Spleen (tissue), 11 donors: Measurements from ENCODE around the gene TBC1D12. TPM values are rescaled to one million over a fixed set of nuclear protein-coding genes. Genes with fewer than 3 reads are reported as not detected.
A peak's percentile ranks its signal among the peaks of the same experiment; 100 is the strongest.

Source experiments
- DNase-seq: peaks from one replicate; pipeline ENCODE4 v3.0.0-alpha.2; 2020
- H3K27ac ChIP-seq, 8 donors: fragments of 200-600 bp; sonication (generic) in 7 of 8; 1 replicate in 4 of 8; 2 replicates in 4 of 8; pipeline versions ENCODE4 v1.5.0 to v1.8.0; 2016 to 2021; ENCODE audit warnings: inconsistent platforms in 4 of 8, mild to moderate bottlenecking in 4 of 8, moderate library complexity in 1 of 8
- H3K27me3 ChIP-seq, 7 donors: fragments of 200-600 bp; sonication (generic) in 6 of 7; replicated peaks in 1 of 7; 1 replicate in 4 of 7; 2 replicates in 3 of 7; pipeline versions ENCODE4 v1.5.0 to v1.8.0; 2016 to 2021; ENCODE audit warnings: inconsistent platforms in 3 of 7, mild to moderate bottlenecking in 1 of 7
- H3K36me3 ChIP-seq, 6 donors: fragments of 200-600 bp; sonication (generic) in 5 of 6; 1 replicate in 4 of 6; 2 replicates in 2 of 6; pipeline versions ENCODE4 v1.5.0 to v1.8.0; 2016 to 2021; ENCODE audit warnings: inconsistent platforms in 2 of 6
- H3K4me1 ChIP-seq, 6 donors: fragments of 200-600 bp; sonication (generic) in 5 of 6; 1 replicate in 3 of 6; 2 replicates in 3 of 6; pipeline versions ENCODE4 v1.5.0 to v1.8.0; 2016 to 2021; ENCODE audit warnings: inconsistent platforms in 3 of 6
- H3K4me3 ChIP-seq, 8 donors: fragments of 200-600 bp; sonication (generic) in 7 of 8; 1 replicate in 4 of 8; 2 replicates in 4 of 8; pipeline versions ENCODE4 v1.5.0 to v1.8.0; 2016 to 2021; ENCODE audit warnings: inconsistent platforms in 4 of 8, mild to moderate bottlenecking in 4 of 8, moderate library complexity in 2 of 8
- H3K9me3 ChIP-seq, 8 donors: fragments of 200-600 bp; sonication (generic) in 7 of 8; 1 replicate in 4 of 8; 2 replicates in 4 of 8; pipeline versions ENCODE4 v1.5.0 to v1.8.0; 2016 to 2021; ENCODE audit warnings: inconsistent platforms in 4 of 8
- POLR2A ChIP-seq, 3 donors: fragments of 450-650 bp; IDR thresholded peaks; one replicate each; pipeline ENCODE4 v1.5.1; 2017; ENCODE audit warnings: antibody characterized with exemption in 3 of 3, mild to moderate bottlenecking in 1 of 3
- POLR2AphosphoS5 ChIP-seq, 3 donors: sonication (generic); formaldehyde crosslinking; IDR thresholded peaks; one replicate each; pipeline ENCODE4 v1.5.1; 2017; ENCODE audit warnings: antibody characterized with exemption in 3 of 3
- WGBS, 5 donors: extraction: QIAGEN DNeasy Blood & Tissue Kit in 3 of 5; methylation state at CpG; one replicate each; pipeline versions ENCODE4 v1.1.5 to v1.1.7; 2013 to 2018; 5-methylcytosine and 5-hydroxymethylcytosine counted together
- intact Hi-C: fragments of 100-400 bp; cut with DNase I; formaldehyde crosslinking; loops from one replicate; pipeline ENCODE4 v1.15.0; 2023; ENCODE audit warnings: low total_unique reads
- polyA plus RNA-seq, 3 donors: library from polyadenylated mRNA; stranded (reverse); fragments of 200-250 nt; gene quantifications; one replicate each; pipeline ENCODE4 v1.2.1, GENCODE V29; 2013
- total RNA-seq, 7 donors: library from RNA; depleted of rRNA in 3 of 7; stranded (reverse); fragments of >200 nt in 3 of 7; fragmentation: NEBNext Ultra II Directional in 4 of 7; extraction: Animal tissue kit (Norgen Biotek cat#: 25700) in 4 of 7; gene quantifications; one replicate each; pipeline versions ENCODE4 v1.1.0 to v1.2.1, GENCODE V29; 2016 to 2021
- TF ChIP-seq, protein P1 (sequence below), 11 experiments: fragments of 200-600 bp in 7 of 11; fragments of 450-650 bp in 4 of 11; sonication (generic) in 4 of 11; IDR thresholded peaks in 8 of 11; conservative IDR thresholded peaks in 3 of 11; 1 replicate in 7 of 11; 2 replicates in 4 of 11; pipeline versions ENCODE4 v1.4.0 to v1.8.0; 2016 to 2021; ENCODE audit warnings: antibody characterized with exemption in 11 of 11, inconsistent platforms in 4 of 11, mild to moderate bottlenecking in 1 of 11
- donor health status: healthy with polysubstance abuse.
- donor health status: DM: no; HTN: no; CAD: no; lungs with moderate emphysema.
- donor health status: DM: no; HTN: no; CAD: no.
- donor health status: Bipolar disorder and iron deficiency.
- donor health status: healthy.
- donor health status: DM: no; HTN: no; CAD: no.
- donor health status: DM: yes; HTN: yes; CAD: no.

TBC1D12 gene
- total and polyA plus RNA-seq, 10 donors, result 6.6 to 21.6 (median 11.8) TPM

DNA sequence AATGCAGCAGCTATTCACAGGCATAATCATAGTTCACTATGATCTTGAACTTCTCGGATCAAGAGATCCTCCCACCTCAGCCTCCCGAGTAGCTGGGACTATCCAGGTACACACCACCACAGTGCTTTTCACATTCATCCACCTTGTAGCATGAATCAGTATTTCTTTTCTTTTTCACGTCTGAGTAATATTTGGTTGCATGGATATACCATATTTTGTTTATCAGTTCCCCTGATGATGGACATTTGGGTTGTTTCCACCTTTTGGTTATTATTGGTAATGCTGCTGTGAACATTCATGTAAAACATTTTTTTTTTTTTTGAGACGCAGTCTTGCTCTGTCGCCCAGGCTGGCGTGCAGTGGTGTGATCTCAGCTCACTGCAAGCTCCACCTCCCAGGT lies 3.6 kb upstream of the TBC1D12 start:
- WGBS, 5 donors, result 79 to 94% (median 90%) methylated on average over 6 of the region's 6 CpGs
- no peak for TF ChIP-seq POLR2A (IDR thresholded peaks at IDR 0.05)
- no peak for TF ChIP-seq POLR2AphosphoS5 (IDR thresholded peaks at IDR 0.05)
- TF ChIP-seq, protein P1, sequence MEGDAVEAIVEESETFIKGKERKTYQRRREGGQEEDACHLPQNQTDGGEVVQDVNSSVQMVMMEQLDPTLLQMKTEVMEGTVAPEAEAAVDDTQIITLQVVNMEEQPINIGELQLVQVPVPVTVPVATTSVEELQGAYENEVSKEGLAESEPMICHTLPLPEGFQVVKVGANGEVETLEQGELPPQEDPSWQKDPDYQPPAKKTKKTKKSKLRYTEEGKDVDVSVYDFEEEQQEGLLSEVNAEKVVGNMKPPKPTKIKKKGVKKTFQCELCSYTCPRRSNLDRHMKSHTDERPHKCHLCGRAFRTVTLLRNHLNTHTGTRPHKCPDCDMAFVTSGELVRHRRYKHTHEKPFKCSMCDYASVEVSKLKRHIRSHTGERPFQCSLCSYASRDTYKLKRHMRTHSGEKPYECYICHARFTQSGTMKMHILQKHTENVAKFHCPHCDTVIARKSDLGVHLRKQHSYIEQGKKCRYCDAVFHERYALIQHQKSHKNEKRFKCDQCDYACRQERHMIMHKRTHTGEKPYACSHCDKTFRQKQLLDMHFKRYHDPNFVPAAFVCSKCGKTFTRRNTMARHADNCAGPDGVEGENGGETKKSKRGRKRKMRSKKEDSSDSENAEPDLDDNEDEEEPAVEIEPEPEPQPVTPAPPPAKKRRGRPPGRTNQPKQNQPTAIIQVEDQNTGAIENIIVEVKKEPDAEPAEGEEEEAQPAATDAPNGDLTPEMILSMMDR (IDR thresholded peaks at IDR 0.05 in 8 of 11, conservative IDR thresholded peaks at IDR 0.05 in 3 of 11), result no peak
- Histone ChIP-seq H3K27me3 (peaks cover 0 to 43% (median 10%) of the 10 kb centered on the region in 7 donors), H3K27ac (no peak overlapping the region), H3K4me1 (peaks cover 0 to 17% (median 0%) of the 10 kb centered on the region in 6 donors), H3K9me3 (no peaks in the 10 kb centered on the region), H3K36me3 (no peaks in the 10 kb centered on the region), H3K4me3 (no peak overlapping the region)
- intact Hi-C loops, result no loop called here
- DNase-seq, result no peak

DNA sequence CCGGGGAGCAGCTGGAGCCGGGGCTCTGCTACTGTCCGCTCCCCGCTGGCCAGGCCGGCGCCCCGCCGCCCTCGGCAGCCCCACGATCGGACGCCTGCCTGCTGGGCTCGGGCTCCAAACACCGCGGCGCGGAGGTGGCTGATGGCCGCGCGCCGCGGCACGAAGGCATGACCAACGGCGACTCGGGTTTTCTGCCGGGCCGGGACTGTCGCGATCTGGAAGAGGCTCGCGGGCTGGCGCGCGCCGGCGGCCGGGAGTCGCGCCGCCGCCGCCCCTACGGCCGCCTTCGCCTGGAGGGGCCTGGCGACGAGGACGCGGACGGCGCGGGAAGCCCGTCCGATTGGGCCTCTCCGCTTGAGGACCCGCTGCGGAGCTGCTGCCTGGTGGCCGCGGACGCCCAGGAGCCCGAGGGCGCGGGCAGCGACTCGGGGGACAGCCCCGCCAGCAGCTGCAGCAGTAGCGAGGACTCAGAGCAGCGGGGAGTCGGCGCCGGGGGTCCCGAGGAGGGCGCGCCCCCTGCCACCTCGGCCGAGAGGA lies 570 bp downstream of the TBC1D12 start:
- Histone ChIP-seq H3K4me1 (peaks cover 0 to 45% (median 16%) of the 10 kb centered on the region in 6 donors), H3K4me3 (peak overlapping the region; percentile 55 to 85 (median 82)), H3K27me3 (peaks cover 0 to 61% (median 10%) of the 10 kb centered on the region in 7 donors), H3K9me3 (no peaks in the 10 kb centered on the region), H3K36me3 (no peaks in the 10 kb centered on the region), H3K27ac (peak overlapping the region; percentile 77 to 96 (median 92))
- intact Hi-C loops, result no loop called here
- DNase-seq, result no peak
- TF ChIP-seq POLR2AphosphoS5 (IDR thresholded peaks at IDR 0.05), result no peak
- TF ChIP-seq, protein P1 (IDR thresholded peaks at IDR 0.05 in 8 of 11, conservative IDR thresholded peaks at IDR 0.05 in 3 of 11), result no peak
- no peak for TF ChIP-seq POLR2A (IDR thresholded peaks at IDR 0.05)
- 0 to 1% (median 0%) methylated on average over 3 to 77 of the region's 77 CpGs for WGBS, 5 donors

DNA sequence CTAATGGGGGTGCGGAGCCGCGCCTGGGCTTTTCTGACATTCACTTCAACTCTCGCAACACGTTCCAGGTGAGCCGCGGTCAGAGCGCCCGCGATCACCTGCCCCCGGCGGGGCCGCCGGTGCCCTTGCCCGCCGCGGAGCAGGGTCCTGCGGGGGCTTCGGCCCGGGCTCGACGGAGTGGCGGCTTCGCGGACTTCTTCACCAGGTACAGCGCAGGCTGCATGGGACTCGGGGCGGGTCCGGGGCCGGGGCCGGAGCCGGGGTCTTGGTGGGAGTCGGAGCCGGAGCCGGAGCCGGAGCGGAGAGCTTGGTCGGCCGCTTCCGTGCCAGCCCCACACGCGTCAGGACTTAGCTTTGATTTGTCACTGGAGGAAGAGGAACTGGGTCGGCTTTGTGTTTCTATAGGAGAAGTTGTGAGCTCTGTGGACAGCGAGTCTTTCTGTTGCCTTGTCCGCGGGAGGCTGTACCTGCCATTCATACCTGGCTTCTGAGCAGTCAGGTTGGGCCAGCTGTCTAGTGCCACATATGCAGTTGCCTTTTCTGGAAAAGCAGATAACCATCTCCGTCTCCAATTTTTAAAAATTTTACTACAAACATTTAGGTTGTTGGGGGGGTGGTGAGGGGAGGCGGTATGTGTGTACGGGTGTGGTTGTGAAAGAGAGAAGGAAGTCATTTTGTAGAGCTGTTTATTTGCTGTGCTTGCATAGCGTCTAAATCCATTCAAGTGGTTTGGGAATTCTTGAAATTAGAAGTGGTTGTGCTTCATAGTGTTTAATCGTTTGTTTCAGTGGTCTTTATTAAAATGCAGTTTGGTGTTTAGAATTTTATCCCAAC lies 1.3 kb downstream of the TBC1D12 start:
- peaks cover 0 to 45% (median 16%) of the 10 kb centered on the region in 6 donors for H3K4me1 ChIP-seq
- H3K27me3 ChIP-seq, result peaks cover 0 to 61% (median 10%) of the 10 kb centered on the region in 7 donors
- peak; percentile 90 for DNase-seq
- 0 to 4% (median 1%) methylated on average over 10 to 51 of the region's 51 CpGs for WGBS, 5 donors
- peak overlapping the region; percentile 55 to 85 (median 82) for H3K4me3 ChIP-seq
- peak overlapping the region; percentile 77 to 96 (median 92) for H3K27ac ChIP-seq
- no peaks in the 10 kb centered on the region for H3K36me3 ChIP-seq
- TF ChIP-seq POLR2AphosphoS5 (IDR thresholded peaks at IDR 0.05) (peak; percentile 77 to 90 (median 85)), POLR2A (IDR thresholded peaks at IDR 0.05) (peak in 2 of 3 donors; percentile 49 to 87)
- TF ChIP-seq, protein P1 (IDR thresholded peaks at IDR 0.05 in 8 of 11, conservative IDR thresholded peaks at IDR 0.05 in 3 of 11), result no peak
- H3K9me3 ChIP-seq, result no peaks in the 10 kb centered on the region
- intact Hi-C loops, result no loop called here

DNA sequence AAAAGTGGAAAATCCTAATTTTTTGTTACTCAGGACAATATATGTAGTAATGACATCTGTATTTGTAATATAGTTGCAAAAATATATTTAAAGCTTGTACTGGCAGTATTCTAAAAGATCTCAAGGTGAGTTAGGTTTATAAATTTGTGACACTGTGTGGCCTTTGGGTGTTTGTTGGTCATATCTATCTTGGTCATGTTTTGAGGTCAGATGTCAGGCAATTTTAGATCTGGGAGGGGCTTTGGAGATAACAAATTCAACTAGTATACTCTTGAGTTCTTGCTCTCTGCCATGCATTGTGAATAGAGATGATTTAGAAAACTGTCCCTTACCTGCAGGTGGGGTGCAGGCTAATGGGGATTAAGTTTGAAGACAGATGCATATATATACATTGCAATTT lies 3.1 kb downstream of the TBC1D12 start:
- Histone ChIP-seq H3K36me3 (no peaks in the 10 kb centered on the region), H3K27me3 (peaks cover 0 to 58% (median 10%) of the 10 kb centered on the region in 7 donors), H3K4me1 (peaks cover 0 to 56% (median 16%) of the 10 kb centered on the region in 6 donors), H3K4me3 (no peak overlapping the region), H3K9me3 (no peaks in the 10 kb centered on the region), H3K27ac (no peak overlapping the region)
- intact Hi-C loops, result no loop called here
- TF ChIP-seq POLR2AphosphoS5 (IDR thresholded peaks at IDR 0.05) (no peak), POLR2A (IDR thresholded peaks at IDR 0.05) (no peak)
- TF ChIP-seq, protein P1 (IDR thresholded peaks at IDR 0.05 in 8 of 11, conservative IDR thresholded peaks at IDR 0.05 in 3 of 11), result no peak
- no peak for DNase-seq
